ENCODE data around the gene TRAPPC12.
"Not testable (repeated sequence)": the region's sequence is repeated elsewhere in the genome, so short reads cannot be mapped to it uniquely, and the experiment has no call there.

Gene TRAPPC12

GRCh38 chr2:3432693-3433338 lies 53.3 kb downstream of the TRAPPC12 start:
- DNase-seq (ENCODE audit: low read depth): no peak

- DNase-seq (ENCODE audit: low read depth): no peak
Measured at GRCh38 chr2:3433339-3433699, 53.8 kb downstream of the TRAPPC12 start.

GRCh38 chr2:3433776-3434400 lies 54.4 kb downstream of the TRAPPC12 start:
- DNase-seq (ENCODE audit: low read depth): no peak

- DNase-seq (ENCODE audit: low read depth): no peak
Measured at GRCh38 chr2:3434654-3435053, 55.2 kb downstream of the TRAPPC12 start.

- DNase-seq (ENCODE audit: low read depth): no peak
Measured at GRCh38 chr2:3435445-3435844, 56.0 kb downstream of the TRAPPC12 start.

- DNase-seq (ENCODE audit: low read depth): no peak
Measured at GRCh38 chr2:3440477-3440876, 61.0 kb downstream of the TRAPPC12 start.

GRCh38 chr2:3441465-3441864 lies 62.0 kb downstream of the TRAPPC12 start:
- DNase-seq (ENCODE audit: low read depth): no peak

- DNase-seq (ENCODE audit: low read depth): no peak
Measured at GRCh38 chr2:3442185-3442584, 62.7 kb downstream of the TRAPPC12 start.

GRCh38 chr2:3443083-3443482 lies 63.6 kb downstream of the TRAPPC12 start:
- no peak for DNase-seq (ENCODE audit: low read depth)

GRCh38 chr2:3443506-3444084 lies 64.1 kb downstream of the TRAPPC12 start:
- DNase-seq (ENCODE audit: low read depth): no peak

- no peak for DNase-seq (ENCODE audit: low read depth)
Measured at GRCh38 chr2:3445891-3446290, 66.4 kb downstream of the TRAPPC12 start.

- DNase-seq (ENCODE audit: low read depth): no peak
Measured at GRCh38 chr2:3446381-3446780, 66.9 kb downstream of the TRAPPC12 start.

- DNase-seq (ENCODE audit: low read depth): not testable (repeated sequence)
Measured at GRCh38 chr2:3447186-3447585, 67.7 kb downstream of the TRAPPC12 start.

- no peak for DNase-seq (ENCODE audit: low read depth)
Measured at GRCh38 chr2:3447789-3448317, 68.4 kb downstream of the TRAPPC12 start.

GRCh38 chr2:3448441-3448911 lies 69.0 kb downstream of the TRAPPC12 start:
- not testable (repeated sequence) for DNase-seq (ENCODE audit: low read depth)

GRCh38 chr2:3449086-3449485 lies 69.6 kb downstream of the TRAPPC12 start:
- DNase-seq (ENCODE audit: low read depth): no peak

- DNase-seq (ENCODE audit: low read depth): no peak
Measured at GRCh38 chr2:3449936-3450335, 70.4 kb downstream of the TRAPPC12 start.

- no peak for DNase-seq (ENCODE audit: low read depth)
Measured at GRCh38 chr2:3450385-3451010, 71.0 kb downstream of the TRAPPC12 start.

- no peak for DNase-seq (ENCODE audit: low read depth)
Measured at GRCh38 chr2:3451169-3451568, 71.7 kb downstream of the TRAPPC12 start.

GRCh38 chr2:3451926-3452671 lies 72.6 kb downstream of the TRAPPC12 start:
- no peak for DNase-seq (ENCODE audit: low read depth)

- DNase-seq (ENCODE audit: low read depth): no peak
Measured at GRCh38 chr2:3453190-3453999, 73.9 kb downstream of the TRAPPC12 start.

All from CMK (cell line).